ENCODE measurements around the gene LRRC10B. TPM values are rescaled to one million over a fixed set of nuclear protein-coding genes. Genes with fewer than 3 reads are reported as not detected.

Gene LRRC10B
- total and polyA plus RNA-seq, 2 of the 8 experiments (the other 6 are each of a cell fraction or from before 2014, with no cell fraction given) = 0.47 to 0.71 TPM

- TF ChIP-seq, protein P1, sequence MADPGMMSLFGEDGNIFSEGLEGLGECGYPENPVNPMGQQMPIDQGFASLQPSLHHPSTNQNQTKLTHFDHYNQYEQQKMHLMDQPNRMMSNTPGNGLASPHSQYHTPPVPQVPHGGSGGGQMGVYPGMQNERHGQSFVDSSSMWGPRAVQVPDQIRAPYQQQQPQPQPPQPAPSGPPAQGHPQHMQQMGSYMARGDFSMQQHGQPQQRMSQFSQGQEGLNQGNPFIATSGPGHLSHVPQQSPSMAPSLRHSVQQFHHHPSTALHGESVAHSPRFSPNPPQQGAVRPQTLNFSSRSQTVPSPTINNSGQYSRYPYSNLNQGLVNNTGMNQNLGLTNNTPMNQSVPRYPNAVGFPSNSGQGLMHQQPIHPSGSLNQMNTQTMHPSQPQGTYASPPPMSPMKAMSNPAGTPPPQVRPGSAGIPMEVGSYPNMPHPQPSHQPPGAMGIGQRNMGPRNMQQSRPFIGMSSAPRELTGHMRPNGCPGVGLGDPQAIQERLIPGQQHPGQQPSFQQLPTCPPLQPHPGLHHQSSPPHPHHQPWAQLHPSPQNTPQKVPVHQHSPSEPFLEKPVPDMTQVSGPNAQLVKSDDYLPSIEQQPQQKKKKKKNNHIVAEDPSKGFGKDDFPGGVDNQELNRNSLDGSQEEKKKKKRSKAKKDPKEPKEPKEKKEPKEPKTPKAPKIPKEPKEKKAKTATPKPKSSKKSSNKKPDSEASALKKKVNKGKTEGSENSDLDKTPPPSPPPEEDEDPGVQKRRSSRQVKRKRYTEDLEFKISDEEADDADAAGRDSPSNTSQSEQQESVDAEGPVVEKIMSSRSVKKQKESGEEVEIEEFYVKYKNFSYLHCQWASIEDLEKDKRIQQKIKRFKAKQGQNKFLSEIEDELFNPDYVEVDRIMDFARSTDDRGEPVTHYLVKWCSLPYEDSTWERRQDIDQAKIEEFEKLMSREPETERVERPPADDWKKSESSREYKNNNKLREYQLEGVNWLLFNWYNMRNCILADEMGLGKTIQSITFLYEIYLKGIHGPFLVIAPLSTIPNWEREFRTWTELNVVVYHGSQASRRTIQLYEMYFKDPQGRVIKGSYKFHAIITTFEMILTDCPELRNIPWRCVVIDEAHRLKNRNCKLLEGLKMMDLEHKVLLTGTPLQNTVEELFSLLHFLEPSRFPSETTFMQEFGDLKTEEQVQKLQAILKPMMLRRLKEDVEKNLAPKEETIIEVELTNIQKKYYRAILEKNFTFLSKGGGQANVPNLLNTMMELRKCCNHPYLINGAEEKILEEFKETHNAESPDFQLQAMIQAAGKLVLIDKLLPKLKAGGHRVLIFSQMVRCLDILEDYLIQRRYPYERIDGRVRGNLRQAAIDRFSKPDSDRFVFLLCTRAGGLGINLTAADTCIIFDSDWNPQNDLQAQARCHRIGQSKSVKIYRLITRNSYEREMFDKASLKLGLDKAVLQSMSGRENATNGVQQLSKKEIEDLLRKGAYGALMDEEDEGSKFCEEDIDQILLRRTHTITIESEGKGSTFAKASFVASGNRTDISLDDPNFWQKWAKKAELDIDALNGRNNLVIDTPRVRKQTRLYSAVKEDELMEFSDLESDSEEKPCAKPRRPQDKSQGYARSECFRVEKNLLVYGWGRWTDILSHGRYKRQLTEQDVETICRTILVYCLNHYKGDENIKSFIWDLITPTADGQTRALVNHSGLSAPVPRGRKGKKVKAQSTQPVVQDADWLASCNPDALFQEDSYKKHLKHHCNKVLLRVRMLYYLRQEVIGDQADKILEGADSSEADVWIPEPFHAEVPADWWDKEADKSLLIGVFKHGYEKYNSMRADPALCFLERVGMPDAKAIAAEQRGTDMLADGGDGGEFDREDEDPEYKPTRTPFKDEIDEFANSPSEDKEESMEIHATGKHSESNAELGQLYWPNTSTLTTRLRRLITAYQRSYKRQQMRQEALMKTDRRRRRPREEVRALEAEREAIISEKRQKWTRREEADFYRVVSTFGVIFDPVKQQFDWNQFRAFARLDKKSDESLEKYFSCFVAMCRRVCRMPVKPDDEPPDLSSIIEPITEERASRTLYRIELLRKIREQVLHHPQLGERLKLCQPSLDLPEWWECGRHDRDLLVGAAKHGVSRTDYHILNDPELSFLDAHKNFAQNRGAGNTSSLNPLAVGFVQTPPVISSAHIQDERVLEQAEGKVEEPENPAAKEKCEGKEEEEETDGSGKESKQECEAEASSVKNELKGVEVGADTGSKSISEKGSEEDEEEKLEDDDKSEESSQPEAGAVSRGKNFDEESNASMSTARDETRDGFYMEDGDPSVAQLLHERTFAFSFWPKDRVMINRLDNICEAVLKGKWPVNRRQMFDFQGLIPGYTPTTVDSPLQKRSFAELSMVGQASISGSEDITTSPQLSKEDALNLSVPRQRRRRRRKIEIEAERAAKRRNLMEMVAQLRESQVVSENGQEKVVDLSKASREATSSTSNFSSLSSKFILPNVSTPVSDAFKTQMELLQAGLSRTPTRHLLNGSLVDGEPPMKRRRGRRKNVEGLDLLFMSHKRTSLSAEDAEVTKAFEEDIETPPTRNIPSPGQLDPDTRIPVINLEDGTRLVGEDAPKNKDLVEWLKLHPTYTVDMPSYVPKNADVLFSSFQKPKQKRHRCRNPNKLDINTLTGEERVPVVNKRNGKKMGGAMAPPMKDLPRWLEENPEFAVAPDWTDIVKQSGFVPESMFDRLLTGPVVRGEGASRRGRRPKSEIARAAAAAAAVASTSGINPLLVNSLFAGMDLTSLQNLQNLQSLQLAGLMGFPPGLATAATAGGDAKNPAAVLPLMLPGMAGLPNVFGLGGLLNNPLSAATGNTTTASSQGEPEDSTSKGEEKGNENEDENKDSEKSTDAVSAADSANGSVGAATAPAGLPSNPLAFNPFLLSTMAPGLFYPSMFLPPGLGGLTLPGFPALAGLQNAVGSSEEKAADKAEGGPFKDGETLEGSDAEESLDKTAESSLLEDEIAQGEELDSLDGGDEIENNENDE (IDR thresholded peaks at IDR 0.05; ENCODE audit: insufficient replicate concordance, low read length) = no peak
- TF ChIP-seq TAF7 (optimal IDR thresholded peaks at IDR 0.05; ENCODE audit: borderline replicate concordance, low read depth, low read length) (no peak), RNF2 (IDR thresholded peaks at IDR 0.05; ENCODE audit: borderline replicate concordance, low read depth, low read length, missing control alignments, poor library complexity, severe bottlenecking) (no peak), TEAD4 (IDR thresholded peaks at IDR 0.05; ENCODE audit: low read depth, low read length) (no peak), CTCF (IDR thresholded peaks at IDR 0.05; ENCODE audit: control extremely low read depth in 1 of 3, insufficient read depth in 1 of 3, low read depth in 1 of 3, low read length in 3 of 3) (no peak), ASH2L (IDR thresholded peaks at IDR 0.05; ENCODE audit: low read length) (no peak)
These were observed 1.8 kb downstream of the LRRC10B start (continued) for GRCh38 chr11:61510166-61510919.
